ENCODE measurements around the gene OTUB1. TPM values are rescaled to one million over a fixed set of nuclear protein-coding genes. Genes with fewer than 3 reads are reported as not detected.

The OTUB1 gene
- total and polyA plus RNA-seq, 9 of the 15 experiments (the other 6 are each of a cell fraction or from before 2014, with no cell fraction given) = 29.5 to 134 (median 66.1) TPM

DNA sequence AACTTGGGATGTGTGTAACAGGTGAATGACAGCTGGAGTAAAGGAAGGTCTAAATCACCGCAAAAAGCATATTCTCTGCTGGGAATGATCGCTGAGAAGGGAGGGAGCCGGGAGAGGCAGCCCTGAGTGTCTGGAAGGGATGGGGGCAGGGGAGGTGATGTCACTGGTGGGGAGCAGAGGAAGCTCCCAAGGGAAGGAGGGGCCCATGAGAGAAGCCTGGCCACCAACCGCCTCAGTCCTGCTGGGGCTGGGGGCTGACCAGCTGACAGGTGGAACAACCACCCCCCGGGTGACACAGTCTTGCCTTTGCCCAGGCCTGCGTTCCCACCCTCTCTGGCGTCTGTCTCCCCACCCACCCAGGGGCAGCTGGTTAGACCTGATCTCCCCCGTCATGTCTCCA, 43.5 kb downstream of the OTUB1 start:
- peaks cover 68% of the 10 kb centered on the region for H4K20me1 ChIP-seq (replicated peaks; ENCODE audit: control insufficient read depth, insufficient read depth, low read length)
- TF ChIP-seq, protein P1, sequence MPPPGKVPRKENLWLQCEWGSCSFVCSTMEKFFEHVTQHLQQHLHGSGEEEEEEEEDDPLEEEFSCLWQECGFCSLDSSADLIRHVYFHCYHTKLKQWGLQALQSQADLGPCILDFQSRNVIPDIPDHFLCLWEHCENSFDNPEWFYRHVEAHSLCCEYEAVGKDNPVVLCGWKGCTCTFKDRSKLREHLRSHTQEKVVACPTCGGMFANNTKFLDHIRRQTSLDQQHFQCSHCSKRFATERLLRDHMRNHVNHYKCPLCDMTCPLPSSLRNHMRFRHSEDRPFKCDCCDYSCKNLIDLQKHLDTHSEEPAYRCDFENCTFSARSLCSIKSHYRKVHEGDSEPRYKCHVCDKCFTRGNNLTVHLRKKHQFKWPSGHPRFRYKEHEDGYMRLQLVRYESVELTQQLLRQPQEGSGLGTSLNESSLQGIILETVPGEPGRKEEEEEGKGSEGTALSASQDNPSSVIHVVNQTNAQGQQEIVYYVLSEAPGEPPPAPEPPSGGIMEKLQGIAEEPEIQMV (tag; conservative IDR thresholded peaks at IDR 0.05; ENCODE audit: low read depth) = no peak
- TF ChIP-seq CAMTA2 (CRISPR knock-in tag; conservative IDR thresholded peaks at IDR 0.05) = no peak
- TF ChIP-seq MECOM (CRISPR knock-in tag; IDR thresholded peaks at IDR 0.05) = no peak
- TF ChIP-seq FOXK1 (CRISPR knock-in tag; IDR thresholded peaks at IDR 0.05; ENCODE audit: borderline replicate concordance) = no peak
- TF ChIP-seq KLF13 (tag; IDR thresholded peaks at IDR 0.05; ENCODE audit: borderline replicate concordance, low read depth) = no peak
- TF ChIP-seq CC2D1A (IDR thresholded peaks at IDR 0.05) = no peak
- TF ChIP-seq, protein P2, sequence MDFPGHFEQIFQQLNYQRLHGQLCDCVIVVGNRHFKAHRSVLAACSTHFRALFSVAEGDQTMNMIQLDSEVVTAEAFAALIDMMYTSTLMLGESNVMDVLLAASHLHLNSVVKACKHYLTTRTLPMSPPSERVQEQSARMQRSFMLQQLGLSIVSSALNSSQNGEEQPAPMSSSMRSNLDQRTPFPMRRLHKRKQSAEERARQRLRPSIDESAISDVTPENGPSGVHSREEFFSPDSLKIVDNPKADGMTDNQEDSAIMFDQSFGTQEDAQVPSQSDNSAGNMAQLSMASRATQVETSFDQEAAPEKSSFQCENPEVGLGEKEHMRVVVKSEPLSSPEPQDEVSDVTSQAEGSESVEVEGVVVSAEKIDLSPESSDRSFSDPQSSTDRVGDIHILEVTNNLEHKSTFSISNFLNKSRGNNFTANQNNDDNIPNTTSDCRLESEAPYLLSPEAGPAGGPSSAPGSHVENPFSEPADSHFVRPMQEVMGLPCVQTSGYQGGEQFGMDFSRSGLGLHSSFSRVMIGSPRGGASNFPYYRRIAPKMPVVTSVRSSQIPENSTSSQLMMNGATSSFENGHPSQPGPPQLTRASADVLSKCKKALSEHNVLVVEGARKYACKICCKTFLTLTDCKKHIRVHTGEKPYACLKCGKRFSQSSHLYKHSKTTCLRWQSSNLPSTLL (IDR thresholded peaks at IDR 0.05) = no peak
- no peak for TF ChIP-seq PTTG1 (tag; IDR thresholded peaks at IDR 0.05; ENCODE audit: low read depth)
- TF ChIP-seq, protein P3, sequence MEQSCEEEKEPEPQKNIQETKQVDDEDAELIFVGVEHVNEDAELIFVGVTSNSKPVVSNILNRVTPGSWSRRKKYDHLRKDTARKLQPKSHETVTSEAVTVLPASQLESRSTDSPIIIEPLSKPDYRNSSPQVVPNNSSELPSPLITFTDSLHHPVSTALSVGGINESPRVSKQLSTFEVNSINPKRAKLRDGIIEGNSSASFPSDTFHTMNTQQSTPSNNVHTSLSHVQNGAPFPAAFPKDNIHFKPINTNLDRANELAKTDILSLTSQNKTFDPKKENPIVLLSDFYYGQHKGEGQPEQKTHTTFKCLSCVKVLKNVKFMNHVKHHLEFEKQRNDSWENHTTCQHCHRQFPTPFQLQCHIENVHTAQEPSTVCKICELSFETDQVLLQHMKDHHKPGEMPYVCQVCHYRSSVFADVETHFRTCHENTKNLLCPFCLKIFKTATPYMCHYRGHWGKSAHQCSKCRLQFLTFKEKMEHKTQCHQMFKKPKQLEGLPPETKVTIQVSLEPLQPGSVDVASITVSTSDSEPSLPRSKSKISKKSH (CRISPR knock-in tag; IDR thresholded peaks at IDR 0.05) = no peak
- TF ChIP-seq RNF2 (IDR thresholded peaks at IDR 0.05) = no peak
- TF ChIP-seq SMAD2 (IDR thresholded peaks at IDR 0.05; ENCODE audit: low read depth, low read length) = no peak
- TF ChIP-seq CBFA2T3 (IDR thresholded peaks at IDR 0.05) = no peak
- no peak for TF ChIP-seq CBFB (CRISPR knock-in tag; IDR thresholded peaks at IDR 0.05)
- no peak for TF ChIP-seq ZNF780A (CRISPR knock-in tag; IDR thresholded peaks at IDR 0.05)
- TF ChIP-seq, protein P4, sequence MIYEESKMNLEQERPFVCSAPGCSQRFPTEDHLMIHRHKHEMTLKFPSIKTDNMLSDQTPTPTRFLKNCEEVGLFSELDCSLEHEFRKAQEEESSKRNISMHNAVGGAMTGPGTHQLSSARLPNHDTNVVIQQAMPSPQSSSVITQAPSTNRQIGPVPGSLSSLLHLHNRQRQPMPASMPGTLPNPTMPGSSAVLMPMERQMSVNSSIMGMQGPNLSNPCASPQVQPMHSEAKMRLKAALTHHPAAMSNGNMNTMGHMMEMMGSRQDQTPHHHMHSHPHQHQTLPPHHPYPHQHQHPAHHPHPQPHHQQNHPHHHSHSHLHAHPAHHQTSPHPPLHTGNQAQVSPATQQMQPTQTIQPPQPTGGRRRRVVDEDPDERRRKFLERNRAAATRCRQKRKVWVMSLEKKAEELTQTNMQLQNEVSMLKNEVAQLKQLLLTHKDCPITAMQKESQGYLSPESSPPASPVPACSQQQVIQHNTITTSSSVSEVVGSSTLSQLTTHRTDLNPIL (CRISPR knock-in tag; IDR thresholded peaks at IDR 0.05) = no peak
- TF ChIP-seq NFE2 (IDR thresholded peaks at IDR 0.05; ENCODE audit: low read depth) = no peak
- TF ChIP-seq U2AF2 (optimal IDR thresholded peaks at IDR 0.05; ENCODE audit: low read depth, low read length) = no peak
- no peak for TF ChIP-seq SMARCA4 (IDR thresholded peaks at IDR 0.05)

More for the DNA sequence above, 43.5 kb downstream of the OTUB1 start:
- no TSS peak for BruUV-seq (replicated peaks)
- Histone ChIP-seq H2AFZ (ENCODE audit: low read depth, low read length) (no peak overlapping the region), H3K4me2 (ENCODE audit: insufficient read depth, low read length) (no peak overlapping the region), H3K4me3 (no peak overlapping the region), H3K27ac (ENCODE audit: extremely low read depth, low read depth, low read length) (no peak overlapping the region), H3K9me1 (ENCODE audit: control insufficient read depth, insufficient read depth, low read length) (no peaks in the 10 kb centered on the region), H3K9me3 (replicated peaks; ENCODE audit: control insufficient read depth, insufficient read depth, low read depth, low read length) (no peaks in the 10 kb centered on the region), H3K27me3 (ENCODE audit: control insufficient read depth in 2 of 2, insufficient read depth in 2 of 2, low read length in 2 of 2) (no peaks in the 10 kb centered on the region; a peak in 1 of 5 replicates), H3K4me1 (replicated peaks in 1 of 2; ENCODE audit: control insufficient read depth in 2 of 2, insufficient read depth in 2 of 2, low read length in 2 of 2) (peaks cover 0 to 45% of the 10 kb centered on the region in 2 experiments; a peak in 2 of 5 replicates), H3K36me3 (ENCODE audit: control insufficient read depth, insufficient read depth, low read length) (no peaks in the 10 kb centered on the region), H3K9ac (ENCODE audit: insufficient read depth in 1 of 2, low read depth in 2 of 2, low read length in 2 of 2) (no peak overlapping the region), H3K79me2 (ENCODE audit: control insufficient read depth, insufficient read depth, low read length) (no peaks in the 10 kb centered on the region)
- ChIA-PET CTCF (ENCODE audit: low intra/inter-chr PET ratio) (no interaction called here), POLR2A (interaction anchor here (1.1 kb wide), 1 partner anchor 41 kb away, joined by 3 read pairs; no protein-coding TSS in a partner anchor)
- in situ Hi-C loops (cut with MboI) (no loop called here), intact Hi-C loops (cut with micrococcal nuclease) (no loop called here)
- DNase-seq (ENCODE audit: extremely low read depth in 1 of 4, low spot score in 3 of 4) (no peak), ATAC-seq (no peak), FAIRE-seq (no peak)
- WGBS (ENCODE audit: insufficient coverage, low coverage, missing lambda C conversion rate) = 34% methylated on average over 4 of the region's 8 CpGs

All from K562 (cell line).